NCI-H446 treated with DMSO at 0.1 percent for 48 hours (cell line): ENCODE results near the gene PLA2G4D.

Experiments
- DNase-seq: peaks from one replicate; lab custom pipeline; 2025; lab: John Stamatoyannopoulos, UW

The PLA2G4D gene

GRCh38 chr15:42053914-42054313 lies 40.4 kb downstream of the PLA2G4D start:
- DNase-seq: no peak

DNA sequence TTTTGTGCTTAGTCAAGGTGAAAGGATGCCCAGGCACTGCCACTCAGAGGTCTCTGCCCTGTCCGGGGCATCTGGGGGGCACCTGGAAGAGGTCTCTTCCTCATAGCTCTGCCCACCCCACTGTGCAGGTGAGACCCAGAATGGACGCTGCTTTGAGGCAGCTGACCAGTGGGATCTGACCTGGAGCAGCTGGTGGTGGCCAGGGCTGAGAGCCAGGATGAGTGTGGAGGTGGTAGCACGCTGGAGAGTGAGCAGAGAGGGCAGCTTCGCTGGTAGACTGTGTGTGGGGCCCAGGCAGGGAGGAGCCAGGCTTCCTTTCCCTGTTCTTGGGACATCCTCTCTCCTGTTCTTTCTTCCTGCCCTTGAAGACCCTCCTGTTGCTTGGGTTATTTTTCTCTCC lies 41.4 kb downstream of the PLA2G4D start:
- DNase-seq: no peak

GRCh38 chr15:42050484-42051255 lies 43.7 kb downstream of the PLA2G4D start:
- no peak for DNase-seq

- no peak for DNase-seq
Measured at GRCh38 chr15:42048821-42049200, 45.6 kb downstream of the PLA2G4D start.

DNA sequence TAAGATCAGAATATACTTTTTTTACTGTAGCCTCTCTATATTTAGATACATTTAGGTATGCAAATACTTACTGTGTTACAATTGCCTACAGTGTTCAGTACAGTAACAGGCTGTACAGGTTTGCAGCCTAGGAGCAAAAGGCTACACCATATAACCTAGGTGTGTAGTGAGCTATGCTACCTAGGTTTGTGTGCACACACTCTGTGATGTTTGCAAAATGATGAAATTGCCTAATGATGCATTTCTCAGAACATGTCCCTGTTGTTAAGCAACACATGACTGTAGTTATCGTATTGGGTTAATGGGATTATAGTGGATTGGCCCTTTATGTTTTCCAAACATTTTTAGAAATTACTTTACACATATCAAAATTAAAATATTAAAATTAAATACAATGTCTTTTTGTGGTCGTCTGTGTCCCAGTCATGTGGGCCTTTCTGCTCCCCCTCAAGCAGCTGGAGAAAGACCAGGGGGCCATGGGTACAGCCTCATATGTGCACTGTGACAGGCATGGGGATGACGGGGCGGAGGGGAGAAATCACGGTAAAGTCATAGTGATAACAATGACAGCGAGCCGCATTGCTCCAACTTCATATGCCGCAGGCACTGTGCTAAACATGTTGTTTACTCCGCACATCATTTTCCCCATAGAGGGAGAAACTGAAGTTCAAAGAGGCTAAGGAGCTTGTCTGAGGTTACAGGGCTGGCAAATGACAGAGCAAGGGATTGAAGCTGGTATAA lies 46.1 kb downstream of the PLA2G4D start:
- no peak for DNase-seq

GRCh38 chr15:42046597-42046996 lies 47.8 kb downstream of the PLA2G4D start:
- DNase-seq: no peak

- DNase-seq: no peak
Measured at GRCh38 chr15:42045211-42045615, 49.1 kb downstream of the PLA2G4D start.

GRCh38 chr15:42042602-42043400 lies 51.6 kb downstream of the PLA2G4D start:
- no peak for DNase-seq

GRCh38 chr15:42038401-42038800 lies 56.0 kb downstream of the PLA2G4D start:
- no peak for DNase-seq

- DNase-seq: no peak
Measured at GRCh38 chr15:42037656-42038055, 56.7 kb downstream of the PLA2G4D start.

DNA sequence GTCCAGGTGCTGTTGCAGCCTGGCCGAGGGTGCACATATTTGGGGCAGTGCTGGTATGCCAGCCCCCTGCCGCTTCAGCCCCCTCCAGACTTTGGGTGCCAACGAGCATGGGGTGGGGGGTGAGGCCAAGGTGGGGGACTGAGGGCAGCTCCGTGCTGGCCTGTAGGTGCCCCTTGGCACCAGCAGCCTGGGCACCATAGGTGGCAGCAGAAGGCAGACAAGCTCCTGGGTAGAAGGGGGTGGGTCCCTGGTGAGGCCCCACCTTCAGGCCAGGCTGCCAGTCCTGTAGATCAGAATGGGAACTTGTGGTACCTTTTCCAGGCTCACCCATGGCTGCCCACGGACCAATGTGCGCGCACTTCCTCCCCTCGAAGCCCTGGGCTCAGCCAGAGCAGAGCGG lies 57.4 kb downstream of the PLA2G4D start:
- DNase-seq: no peak

DNA sequence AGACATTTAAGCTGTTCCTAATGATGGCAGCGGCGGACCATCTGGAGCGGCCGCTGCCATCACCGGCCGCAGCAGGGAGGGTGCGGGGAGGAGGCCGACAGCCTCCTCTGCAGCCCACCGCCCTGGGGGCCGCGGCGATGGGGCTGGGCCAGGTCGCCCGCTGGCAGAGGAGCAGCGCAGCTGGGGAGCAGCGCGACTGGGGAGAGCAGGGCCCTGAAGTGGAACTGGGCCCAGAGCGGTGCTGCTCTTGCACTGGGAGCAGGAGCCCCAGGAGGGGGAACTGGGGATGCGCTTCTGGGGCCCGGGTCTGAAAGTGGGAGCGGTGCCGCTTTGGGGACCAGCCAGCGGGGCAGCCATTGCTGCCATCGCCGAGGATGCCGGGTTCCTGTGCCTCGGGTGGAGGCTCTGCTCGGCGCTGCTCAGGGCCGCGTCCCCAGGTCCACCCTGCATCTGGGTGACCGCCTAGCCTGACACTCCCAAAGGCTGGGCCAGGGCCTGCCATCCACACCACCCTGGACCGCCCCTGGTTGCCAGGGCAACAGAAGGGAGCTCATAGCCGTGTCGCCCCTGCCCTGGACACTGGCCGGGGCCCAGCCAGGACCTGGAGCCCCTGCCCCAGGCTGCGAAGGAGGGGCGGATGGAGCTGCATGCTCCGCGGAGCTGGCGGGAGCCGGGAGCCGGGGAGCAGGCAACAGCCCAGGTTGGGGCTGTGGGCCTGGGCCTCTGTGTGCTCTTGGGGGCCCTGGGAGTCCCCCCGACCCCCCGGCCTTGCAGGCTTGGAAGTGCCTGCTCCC lies 58.1 kb downstream of the PLA2G4D start:
- DNase-seq: no peak

DNA sequence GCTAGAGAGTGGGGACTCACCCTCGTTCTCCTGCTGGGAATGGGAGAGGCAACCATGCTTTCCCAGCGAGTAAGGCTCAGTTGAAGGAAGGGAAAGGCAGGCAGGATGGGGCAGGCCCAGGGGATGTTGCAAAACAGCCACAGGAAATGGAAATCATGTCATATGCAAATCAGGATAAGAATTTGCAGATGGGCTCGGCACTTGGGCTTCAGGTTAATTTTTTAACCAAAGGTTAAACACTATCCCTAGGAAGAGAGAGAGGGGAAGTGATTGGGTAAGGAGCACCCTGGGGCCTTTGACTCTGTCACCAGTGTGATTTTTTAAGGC lies 59.0 kb downstream of the PLA2G4D start:
- DNase-seq: no peak

DNA sequence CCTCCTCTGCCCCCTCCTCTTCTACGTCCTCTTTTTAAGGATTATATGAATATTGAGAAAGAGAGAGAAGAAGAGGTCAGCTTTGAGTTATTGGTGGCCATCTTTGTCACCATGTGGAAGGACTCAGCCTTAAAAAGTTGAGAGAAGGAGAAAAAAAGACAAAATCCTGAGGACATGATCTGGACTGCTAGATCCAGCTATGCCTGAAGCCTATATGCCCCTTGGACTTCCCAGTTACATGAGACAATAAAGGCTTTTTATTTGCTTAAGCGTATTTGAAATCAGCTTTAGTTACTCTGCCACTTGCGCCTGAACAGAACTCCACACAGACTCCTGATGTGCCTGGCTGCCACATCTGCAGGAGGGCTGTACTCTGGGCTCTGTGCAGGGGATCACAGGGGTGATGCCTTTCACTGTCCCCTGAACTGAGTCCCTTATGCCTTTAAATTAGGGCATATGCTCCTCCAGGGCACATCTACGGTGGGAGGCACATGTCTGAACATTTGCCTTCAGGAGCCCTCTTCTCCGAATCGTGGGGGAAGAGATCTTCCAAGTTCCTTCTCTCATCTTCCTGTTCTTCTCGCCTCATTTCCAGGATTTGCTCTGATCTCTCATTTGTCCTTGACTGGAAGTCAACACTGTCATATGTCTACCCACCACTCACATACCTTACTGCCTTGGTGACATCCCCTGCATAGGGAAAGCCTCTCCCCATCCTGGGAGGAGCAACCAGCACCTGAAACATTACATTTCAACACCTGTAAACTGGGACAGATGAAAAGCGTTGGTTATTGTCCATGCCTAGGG lies 59.5 kb downstream of the PLA2G4D start:
- no peak for DNase-seq

- no peak for DNase-seq
Measured at GRCh38 chr15:42033214-42033873, 61.0 kb downstream of the PLA2G4D start.

DNA sequence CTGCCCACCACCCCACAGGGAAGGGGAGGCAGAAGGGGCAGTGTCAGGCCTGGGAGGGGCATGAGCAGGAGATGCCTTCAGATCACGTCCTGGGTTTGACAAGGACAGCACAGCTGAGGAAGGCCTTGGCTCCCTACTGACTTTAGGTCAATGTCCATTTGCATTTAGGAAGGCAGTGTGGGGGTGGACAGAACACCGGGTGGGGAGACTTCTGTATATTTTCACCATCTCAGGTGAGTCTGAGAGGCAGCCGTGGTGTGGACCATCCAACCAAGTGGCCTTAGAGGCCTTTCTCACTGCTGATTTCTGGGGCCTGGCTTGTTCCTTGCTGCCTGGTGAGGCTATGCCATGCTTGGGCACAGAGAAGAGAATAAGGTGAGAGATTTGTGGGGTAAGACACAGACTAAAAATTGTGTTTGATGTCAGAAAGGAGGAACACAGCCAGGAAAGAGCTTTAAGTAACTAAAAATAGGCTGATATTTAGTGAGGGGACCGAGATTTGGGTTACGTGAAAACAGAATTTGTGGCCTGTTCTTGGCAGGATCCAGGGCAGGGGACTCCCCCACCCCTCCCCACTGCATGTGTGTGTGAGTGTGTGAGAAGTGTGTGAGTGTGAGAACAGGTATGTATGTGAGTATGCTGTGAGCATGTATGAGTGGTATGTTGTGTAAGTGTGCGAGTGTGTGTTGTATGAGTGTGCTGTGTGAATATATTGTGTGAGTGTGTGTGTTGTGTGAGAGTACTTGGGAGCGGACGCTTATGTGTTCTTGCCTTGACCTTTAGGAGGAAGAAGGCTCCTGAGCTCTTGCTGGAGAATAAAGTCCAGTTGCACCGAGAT lies 61.8 kb downstream of the PLA2G4D start:
- DNase-seq: no peak

GRCh38 chr15:42031198-42031915 lies 63.0 kb downstream of the PLA2G4D start:
- no peak for DNase-seq

GRCh38 chr15:42027521-42027920 lies 66.8 kb downstream of the PLA2G4D start:
- no peak for DNase-seq

DNA sequence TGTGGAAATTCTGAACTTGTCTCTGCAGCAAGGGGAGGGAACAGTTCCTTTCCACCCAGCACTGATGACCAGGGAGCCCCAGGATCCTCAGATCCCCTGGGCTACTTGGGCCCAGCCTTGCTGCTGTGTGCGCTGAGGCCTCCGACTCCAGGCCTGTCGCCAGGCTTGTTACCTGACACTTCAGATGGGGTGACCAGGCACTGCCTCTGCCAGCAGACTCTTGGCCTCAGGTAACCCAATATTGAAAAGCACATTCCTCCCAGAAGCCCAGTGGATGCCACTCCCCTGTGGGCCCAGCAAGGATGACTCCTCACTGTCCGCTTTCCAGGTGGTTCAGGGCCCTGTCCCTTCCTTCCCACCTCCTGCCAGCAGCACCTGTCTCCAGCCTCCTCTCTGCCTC lies 70.1 kb downstream of the PLA2G4D start:
- no peak for DNase-seq
